Measurements from ENCODE around the gene TMEM119.

Gene TMEM119

DNA sequence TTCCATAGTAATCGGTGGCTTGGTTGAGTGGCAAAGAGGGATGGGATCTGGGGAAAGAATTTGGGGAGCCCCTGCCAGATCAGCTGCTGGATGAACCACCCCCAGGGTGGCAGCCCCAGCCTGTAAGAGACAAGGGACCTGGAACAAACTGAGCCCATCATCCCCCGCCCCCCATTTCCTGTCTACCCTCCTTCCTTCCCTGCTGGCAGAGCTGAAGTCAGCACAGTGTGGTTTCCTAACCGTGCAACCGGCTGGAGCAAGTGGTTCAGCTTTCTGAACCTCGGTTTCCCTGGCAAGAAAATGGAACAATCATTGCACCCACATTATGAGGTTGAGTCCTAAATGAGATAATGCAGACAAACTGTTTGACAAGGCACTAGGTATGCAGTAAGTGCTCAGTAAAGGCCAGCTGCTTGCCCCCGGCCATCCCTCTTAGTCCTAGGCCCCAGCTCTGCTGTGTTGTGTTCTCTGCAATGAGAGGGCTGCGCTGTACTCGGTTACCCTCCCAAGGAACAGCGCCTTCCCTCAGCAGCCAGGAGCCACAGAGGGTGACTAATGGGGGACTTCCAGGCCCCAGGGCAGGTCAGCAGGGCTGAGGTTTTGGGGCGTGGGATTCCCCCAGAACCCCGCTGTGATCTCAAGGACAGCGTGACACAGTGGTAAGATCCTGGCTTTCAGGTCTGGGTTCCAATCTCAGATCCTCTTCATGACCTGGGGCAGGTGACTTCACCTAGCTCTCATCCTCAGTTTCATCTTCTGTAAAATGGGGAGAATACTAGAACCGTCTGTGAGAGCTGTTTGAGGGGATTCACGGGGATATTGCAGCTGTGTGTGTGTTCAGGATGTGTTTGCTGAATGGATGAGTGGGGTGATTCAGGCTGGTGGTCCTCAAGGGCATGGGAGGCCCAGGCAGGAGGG, 19.3 kb upstream of the TMEM119 start:
- DNase-seq (ENCODE audit: low read depth in 3 of 3, low spot score in 1 of 3) = peak; percentile 51 to 60 (median 54)

DNA sequence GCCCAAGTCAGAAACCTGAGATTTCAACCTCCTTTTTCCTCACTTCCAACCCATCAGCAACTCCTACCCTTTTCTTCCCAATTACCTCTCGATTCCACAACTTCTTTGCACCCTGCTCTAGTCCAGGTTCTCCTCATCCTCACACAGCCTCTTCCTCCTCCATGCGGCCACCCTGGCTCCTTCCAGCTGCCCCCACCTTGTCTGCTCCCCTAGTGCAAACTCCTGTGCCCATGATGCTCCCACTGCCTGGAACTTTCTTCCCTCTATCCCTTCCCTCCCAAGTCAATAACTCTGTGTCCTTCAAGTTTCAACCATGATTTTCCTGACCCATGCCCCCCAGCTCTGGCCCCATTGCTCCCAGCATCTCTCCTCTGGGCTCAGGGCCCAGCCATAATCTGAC, 18.5 kb upstream of the TMEM119 start:
- no peak for DNase-seq (ENCODE audit: low read depth in 3 of 3, low spot score in 1 of 3)

DNA sequence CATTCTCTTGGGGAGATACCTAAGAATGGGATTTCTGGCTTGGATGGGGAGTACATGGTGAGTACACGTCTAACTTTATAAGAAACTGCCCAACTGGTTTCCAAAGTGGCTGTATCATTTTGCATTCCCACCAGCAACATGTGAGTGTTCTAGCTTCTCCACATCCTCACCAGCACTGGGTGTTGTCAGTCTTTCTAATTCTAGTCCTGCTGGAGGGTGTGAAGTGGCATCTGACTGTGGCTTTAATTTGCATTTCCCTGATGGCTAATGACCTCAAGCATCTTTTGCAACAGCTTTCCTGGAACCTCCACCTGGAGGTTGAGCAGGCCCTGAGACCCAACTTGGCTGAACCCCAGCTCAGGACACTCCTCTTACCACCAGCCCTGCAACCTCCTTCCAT, 18.0 kb upstream of the TMEM119 start:
- DNase-seq (ENCODE audit: low read depth in 3 of 3, low spot score in 1 of 3) = no peak

DNA sequence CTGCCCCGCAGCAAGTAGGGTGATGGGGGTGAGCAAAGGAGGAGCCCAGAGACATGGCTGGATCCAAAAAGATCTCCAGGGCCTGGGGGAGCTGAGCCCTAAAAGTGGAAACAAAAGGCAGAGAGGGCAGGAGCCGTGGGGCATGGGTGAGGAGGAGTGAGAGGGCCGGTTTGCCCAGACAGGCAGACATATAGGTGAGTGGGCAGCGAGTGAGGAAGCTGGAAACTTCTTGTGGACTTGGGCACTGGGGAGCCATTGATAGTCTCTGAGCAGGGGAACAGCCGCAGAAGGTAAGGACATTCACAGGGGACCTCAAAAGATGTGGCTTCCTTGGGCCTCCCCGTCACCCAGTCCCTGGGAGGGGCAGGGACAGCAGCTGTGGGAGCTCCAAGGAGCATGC, 16.8 kb upstream of the TMEM119 start:
- DNase-seq (ENCODE audit: low read depth in 3 of 3, low spot score in 1 of 3) = no peak

DNA sequence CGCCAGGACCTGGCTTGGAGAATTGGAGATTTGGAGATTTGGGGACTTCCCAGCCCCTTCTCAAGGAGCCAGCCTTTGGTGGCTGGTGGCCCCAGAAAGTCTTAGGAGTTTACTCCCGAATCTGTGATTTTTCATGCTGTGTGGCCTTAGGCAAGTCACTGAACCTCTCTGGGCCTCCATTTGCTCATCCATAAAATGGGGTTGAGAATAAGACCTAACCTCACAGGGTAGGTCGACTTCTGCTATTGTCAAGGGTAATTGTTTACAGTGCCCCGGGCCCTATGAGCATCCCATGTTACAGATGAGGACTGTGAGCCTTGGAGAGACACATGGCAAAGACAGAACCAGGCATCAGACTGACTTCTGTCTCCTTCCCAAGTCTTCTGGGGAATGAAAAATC, 16.2 kb upstream of the TMEM119 start:
- no peak for DNase-seq (ENCODE audit: low read depth in 3 of 3, low spot score in 1 of 3)

DNA sequence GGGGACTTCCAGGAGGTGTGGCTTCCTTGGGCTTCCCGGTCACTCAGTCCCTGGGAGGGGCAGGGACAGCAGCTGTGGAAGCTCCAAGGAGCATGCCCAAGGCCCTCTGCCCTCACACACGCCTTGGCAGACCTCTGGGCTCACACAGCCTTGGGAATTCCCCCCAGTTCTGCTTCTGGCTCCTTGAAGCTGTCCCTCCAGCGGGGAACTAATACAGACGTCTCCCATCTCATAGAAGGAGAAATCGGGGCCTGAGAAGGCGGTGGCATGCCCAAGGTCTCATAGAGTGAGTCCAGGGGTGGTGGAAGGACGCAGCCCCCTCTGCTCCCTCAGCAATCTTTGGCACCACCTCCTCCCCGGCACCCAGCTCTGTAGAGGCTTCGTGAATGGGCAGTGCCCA, 15.7 kb upstream of the TMEM119 start:
- no peak for DNase-seq (ENCODE audit: low read depth in 3 of 3, low spot score in 1 of 3)

DNA sequence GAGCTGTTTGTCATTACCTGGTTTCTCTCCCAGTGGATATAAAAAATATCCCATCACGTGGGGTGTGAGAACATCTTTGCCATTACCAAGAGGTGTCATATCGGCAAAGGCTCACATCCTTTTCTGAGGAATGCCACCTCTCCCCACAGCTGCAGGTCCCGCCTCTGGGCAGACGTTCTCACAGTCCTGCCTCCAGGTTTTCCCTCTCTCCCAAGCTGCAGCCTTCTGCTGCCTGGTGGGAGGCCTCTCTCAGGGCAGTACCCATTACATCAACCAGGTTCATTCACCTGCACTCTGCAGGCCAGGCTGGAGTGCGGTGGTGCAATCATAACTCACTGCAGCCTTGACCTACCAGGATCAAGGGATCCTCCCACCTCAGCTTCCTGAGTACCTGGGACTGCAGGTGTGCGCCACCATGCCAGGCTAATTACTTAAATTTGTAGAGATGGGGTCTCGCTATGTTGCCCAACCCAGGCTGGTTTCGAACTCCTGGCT, 15.0 kb upstream of the TMEM119 start:
- no peak for DNase-seq (ENCODE audit: low read depth in 3 of 3, low spot score in 1 of 3)

DNA sequence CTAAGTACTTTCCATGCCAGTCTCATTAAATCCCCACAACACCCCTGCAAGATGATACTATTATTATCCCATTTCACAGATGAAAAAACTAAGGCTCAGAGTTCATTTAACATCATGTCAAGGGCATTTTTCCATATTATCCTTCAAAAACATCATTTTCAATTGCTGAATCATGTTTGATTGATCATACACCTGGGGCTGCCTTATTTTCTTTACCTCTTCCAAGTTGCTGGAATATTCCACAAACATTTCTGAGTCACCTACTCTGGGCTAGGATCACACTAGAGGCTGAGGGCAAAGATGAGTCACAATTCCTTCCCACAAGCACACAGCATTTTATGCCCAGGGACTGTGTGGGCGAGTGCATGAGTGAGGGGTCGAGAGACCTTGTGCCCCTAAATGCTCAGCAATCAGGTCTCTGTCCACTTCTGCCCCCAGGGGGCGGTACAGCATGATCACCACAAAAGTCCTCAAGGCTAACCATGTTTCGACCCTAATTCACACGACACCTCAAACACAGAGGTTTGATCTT, 14.1 kb upstream of the TMEM119 start:
- peak in 1 of 3 donors; percentile 22 for DNase-seq (ENCODE audit: low read depth in 3 of 3, low spot score in 1 of 3)

DNA sequence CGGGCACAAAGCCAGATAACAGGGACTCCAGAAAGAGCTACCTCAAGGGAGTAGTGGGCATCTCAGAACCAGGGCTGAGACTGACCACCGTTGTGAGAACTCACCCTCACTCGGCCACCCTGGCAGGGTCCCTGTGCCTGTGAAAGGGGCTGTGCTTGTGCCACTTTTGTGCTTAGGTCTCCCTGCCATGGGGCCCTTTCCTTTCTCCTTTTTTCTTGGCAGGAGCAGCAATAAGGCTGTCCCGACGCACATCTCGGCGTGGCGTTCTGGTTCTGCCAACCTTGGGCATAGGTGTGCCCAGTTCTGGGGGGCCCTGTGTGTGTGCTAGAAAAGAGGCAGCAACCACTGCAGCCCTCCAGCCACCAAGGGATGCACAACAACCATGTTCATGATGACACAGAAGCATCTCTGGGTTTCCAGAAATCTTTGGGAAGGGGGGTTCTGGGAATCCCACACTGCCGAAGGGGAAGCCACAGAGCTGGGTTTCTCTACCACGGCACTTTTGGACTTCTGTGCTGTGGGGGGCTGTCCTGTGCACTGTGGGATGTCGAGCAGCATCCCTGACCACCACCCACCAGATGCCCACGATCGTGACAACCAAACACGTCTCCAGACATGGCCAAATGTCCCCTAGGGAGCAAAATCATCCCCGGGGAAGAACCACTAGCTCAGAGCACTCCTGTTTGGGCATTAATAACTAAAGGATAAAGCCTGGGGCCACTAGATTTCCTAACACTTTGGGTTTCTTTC, 13.1 kb upstream of the TMEM119 start:
- DNase-seq (ENCODE audit: low read depth in 3 of 3, low spot score in 1 of 3) = no peak

DNA sequence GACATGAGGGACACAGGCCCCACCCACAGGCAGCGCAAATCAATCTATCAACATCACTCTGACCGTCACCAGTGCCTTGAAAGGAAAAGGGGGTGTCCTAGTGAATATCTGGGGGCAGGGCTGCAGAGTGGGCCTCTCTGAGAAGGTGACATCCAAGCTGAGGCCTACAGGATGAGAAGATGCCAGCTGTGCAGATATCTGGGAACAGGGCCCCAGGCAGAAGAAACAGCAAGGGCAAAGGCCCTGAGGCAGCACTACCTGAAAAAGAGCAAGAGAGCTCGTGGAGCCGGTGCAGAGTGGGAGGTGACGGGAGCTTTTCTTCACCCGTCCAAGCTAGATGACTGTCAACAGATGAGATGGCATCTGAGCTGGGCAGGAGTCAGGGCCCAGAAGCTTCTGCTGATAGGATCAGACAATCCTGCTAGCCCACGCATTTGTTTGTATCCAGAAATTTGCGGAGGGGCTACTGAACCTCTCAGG, 12.5 kb upstream of the TMEM119 start:
- no peak for DNase-seq (ENCODE audit: low read depth in 3 of 3, low spot score in 1 of 3)

DNA sequence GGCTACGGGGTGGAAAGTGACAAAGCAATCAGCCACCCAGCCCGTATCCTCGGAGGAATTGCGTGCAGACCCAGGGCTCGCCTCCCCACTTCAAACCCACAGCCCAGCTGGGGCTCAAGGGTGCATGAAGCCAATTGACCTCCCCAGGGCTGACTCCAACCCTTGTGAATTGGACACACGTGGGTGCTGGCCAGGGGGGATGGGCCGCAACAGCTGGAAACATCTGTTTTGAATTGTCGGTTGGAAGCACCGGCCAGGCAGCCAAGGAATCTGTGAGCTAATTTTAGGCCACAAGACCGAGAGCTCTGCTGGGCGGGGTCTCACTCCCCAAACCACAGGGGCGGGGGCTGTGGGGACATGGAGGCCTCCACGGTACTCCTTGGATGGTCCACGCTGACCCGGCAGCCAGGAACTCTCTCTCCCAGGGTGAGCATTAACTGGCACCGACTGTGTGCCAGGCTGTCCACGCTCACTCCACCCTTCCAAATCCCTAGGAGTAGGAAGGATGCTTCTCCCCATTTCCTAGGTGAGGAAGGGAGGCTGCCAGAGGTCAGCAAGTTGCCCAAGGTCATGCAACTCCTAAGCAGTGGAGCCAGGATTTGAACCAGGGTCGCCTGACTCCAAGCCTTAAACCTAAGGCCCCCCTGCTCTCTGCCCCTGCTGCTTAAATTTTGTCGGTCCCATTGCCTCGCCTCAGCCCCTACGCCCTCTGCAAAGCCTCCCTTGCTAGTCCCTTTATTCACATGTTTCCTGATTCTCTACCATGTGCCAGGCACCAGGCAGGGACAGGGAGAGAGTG, 11.9 kb upstream of the TMEM119 start:
- no peak for DNase-seq (ENCODE audit: low read depth in 3 of 3, low spot score in 1 of 3)

DNA sequence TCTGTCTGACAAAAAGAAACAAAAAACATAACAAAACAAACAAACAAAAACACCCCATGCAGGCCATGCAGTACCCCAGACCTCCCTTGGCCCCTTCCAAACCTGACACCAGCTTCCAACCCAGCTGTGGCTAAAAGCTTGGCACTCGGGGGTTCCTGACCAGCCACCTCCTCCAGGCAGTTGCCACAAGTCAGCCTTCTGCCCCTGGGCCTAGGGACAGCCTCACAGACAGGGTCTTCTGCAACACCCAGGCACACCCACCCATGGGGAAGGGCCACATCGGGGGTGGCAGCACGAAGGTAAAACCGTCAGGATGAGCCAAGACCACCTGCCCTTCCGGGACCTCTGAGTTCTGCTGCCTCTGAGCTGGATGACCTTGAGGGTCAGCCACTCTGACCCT, 10.7 kb upstream of the TMEM119 start:
- DNase-seq (ENCODE audit: low read depth in 3 of 3, low spot score in 1 of 3) = no peak

DNA sequence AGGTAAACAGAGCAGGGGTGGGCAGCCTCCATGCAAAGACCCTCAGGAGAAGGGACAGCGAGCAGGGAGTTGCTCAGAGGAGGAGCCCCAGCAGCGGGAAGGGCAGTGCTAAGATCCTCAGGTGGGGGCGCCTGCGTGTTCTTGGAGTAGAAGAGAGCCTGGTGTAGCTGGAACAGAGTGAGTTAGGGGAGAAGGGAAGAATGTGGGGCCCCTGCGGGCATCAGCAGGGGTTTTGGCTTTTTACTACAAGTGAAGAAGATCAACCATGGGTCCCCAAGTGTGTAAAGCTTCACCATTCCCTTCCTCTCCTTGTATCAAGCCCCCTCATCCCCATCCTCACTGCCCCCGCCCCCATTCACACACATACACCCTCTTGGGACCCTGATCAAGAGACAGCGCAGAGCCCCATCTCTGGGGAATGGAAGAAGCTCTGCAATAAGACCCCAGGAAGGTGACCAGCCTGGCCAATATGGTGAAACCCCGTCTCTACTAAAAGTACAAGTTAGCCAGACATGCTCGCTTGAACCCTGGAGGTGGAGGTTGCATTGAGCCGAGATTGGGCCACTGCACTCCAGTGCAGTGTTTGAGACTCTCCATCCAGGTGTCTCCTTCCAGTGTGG, 10.2 kb upstream of the TMEM119 start:
- no peak for DNase-seq (ENCODE audit: low read depth in 3 of 3, low spot score in 1 of 3)

DNA sequence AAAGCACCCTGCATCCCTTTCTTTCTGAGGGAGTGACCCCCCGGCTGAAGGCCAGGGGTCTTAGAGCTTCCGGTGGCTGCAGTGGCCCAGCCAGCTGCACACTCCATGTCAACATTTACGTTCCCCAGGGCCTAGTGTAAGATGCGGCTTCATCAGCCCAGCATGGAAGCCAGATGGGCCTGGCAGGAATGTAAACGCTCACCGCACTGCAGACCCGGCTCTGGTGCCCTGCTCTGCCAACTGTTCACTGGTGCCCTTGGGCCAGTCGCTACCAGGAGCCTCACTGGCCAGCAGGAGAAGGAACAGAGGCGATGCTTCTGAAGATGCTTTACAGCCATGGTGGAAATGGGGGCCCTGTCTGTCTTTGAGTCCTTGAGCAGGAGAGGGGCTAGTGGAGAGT, 8.6 kb upstream of the TMEM119 start:
- DNase-seq (ENCODE audit: low read depth in 3 of 3, low spot score in 1 of 3) = no peak

DNA sequence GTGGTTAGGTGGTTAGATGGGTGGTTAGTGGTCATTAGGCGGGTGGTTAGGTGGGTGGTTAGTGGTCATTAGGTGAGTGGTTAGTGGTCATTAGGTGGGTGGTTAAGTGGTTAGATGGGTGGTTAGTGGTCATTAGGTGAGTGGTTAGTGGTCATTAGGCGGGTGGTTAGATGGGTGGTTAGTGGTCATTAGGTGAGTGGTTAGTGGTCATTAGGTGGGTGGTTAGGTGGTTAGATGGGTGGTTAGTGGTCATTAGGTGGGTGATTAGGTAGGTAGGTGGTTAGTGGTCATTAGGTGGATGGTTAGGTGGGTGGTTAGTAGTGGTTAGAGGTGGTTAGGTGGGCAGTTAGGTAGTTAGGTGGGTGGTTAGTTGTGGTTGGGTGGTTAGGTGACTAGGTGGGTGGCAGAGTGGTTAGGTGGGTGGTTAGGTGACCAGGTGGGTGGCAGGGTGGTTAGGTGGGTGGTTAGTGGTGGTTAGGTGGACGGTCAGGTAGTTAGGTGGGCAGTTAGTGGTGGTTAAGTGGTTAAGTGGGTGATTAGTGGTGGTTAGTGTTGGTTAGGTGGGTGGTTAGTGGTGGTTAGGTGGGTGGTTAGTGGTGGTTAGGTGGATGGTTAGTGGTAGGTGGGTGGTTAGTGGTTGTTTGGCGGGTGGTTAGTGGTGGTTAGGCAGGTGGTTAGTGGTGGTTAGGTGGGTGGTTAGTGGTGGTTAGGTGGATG, 8.0 kb upstream of the TMEM119 start:
- DNase-seq (ENCODE audit: low read depth in 3 of 3, low spot score in 1 of 3) = no peak

DNA sequence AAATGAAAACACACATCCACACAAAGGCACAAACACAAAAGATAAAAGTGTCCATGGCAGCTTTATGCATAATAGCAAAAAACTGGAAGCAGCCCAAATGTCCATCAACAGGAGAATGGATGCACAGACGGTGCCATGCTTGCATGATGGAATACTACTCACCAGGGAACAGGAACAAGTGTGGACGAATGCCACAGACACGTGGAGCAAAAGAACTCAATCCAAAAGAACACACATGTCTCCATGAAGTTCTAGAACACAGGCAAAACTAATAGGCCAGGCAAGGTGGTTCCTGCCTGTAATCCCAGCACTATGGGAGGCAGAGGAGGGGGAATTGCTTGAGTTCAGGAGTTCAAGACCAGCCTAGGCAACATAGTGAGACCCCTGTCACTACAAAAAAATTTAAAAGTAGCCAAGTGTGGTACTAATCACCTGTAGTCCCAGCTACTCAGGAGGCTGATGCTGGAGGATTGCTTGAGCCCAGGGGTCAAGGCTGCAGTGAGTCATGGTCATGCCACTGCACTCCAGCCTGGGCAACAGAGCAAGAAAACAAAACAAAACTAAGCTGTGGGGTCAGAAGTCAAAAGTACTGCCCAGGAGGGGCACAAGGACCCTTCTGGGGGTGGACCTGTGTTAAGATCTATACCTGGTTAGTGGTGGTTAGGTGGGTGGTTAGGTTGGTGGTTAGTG, 7.3 kb upstream of the TMEM119 start:
- DNase-seq (ENCODE audit: low read depth in 3 of 3, low spot score in 1 of 3) = no peak

DNA sequence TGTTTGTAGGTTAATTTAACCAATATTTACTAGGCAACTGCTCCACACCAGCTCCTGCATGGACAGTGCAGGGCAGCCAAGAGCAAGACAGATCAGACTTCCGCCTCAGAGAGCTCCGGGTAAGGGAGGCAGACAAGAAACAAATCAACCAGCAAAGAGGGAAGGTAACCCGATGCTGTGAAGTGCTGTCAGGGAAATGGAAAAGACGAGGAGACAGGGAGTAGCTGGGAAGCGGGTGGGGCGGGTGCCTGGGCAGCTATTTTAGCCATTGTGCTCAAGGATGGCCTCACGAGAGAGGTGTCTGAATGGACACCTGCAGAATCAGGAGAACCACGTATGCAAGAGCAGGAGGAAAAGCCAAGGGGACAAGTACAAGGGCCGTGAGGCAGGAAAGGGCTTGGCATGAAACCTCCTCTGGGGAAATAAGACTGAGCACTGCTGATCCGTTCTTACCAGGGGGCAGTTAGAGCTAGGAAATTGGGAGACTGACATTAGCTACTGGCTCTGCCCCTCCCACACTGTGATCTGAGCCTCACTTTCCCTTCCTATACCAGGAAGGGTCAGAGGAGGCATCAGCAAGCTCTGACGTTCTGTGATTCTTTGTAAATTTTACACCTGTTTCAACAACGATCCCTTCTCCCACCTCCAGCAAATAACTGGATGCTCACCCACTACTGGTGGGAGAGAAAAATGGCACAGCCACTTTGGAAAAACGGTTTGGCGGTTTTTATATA, 6.5 kb upstream of the TMEM119 start:
- DNase-seq (ENCODE audit: low read depth in 3 of 3, low spot score in 1 of 3) = no peak

DNA sequence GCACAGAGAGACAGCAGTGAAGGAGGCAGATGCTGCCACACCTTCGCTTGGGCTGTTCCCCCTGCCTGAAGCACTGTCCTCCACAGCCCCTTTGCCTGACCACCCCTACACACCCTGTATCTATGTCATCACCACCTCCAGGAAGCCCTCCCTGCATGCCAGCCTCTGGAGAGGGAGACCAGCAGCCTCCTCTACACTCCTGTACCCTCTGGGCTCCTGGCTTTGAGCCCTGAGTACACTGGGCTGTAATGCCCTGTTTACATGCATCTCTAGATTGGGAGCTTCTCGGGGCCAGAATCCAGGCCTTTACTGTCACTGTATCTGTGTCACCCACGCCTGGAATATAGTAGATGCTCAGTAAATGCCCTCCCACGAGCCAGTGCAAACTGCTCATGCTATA, 5.9 kb upstream of the TMEM119 start:
- no peak for DNase-seq (ENCODE audit: low read depth in 3 of 3, low spot score in 1 of 3)

All from stimulated activated CD4-positive, alpha-beta T cell treated with anti-CD3 and anti-CD28 coated beads, TNF-alpha, amount 100 ng/mL, for 1 hour (primary cell).